Astrocyte (in vitro differentiated cells and primary cell): ENCODE results near the gene TRUB1.

Experiments used
- EZH2 ChIP-seq: IDR thresholded peaks from 2 replicates; pipeline ENCODE4 v1.6.1; 2012; ENCODE audit warnings: mild to moderate bottlenecking, low read length, inconsistent platforms; ENCODE audit not compliant: insufficient read depth
- TF ChIP-seq, protein P1 (sequence below): IDR thresholded peaks from 2 replicates; pipeline ENCODE4 v1.5.1; 2011; ENCODE audit warnings: low read depth, mild to moderate bottlenecking, inconsistent platforms, low read length, moderate library complexity; ENCODE audit not compliant: insufficient read depth

GRCh38 chr10:114982989-114983388, 45.0 kb downstream of the TRUB1 start:
- TF ChIP-seq, protein P1, sequence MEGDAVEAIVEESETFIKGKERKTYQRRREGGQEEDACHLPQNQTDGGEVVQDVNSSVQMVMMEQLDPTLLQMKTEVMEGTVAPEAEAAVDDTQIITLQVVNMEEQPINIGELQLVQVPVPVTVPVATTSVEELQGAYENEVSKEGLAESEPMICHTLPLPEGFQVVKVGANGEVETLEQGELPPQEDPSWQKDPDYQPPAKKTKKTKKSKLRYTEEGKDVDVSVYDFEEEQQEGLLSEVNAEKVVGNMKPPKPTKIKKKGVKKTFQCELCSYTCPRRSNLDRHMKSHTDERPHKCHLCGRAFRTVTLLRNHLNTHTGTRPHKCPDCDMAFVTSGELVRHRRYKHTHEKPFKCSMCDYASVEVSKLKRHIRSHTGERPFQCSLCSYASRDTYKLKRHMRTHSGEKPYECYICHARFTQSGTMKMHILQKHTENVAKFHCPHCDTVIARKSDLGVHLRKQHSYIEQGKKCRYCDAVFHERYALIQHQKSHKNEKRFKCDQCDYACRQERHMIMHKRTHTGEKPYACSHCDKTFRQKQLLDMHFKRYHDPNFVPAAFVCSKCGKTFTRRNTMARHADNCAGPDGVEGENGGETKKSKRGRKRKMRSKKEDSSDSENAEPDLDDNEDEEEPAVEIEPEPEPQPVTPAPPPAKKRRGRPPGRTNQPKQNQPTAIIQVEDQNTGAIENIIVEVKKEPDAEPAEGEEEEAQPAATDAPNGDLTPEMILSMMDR: no peak
- TF ChIP-seq EZH2: no peak
